Right lobe of liver (tissue), 6 donors: ENCODE data around the gene CSRNP2. TPM values are rescaled to one million over a fixed set of nuclear protein-coding genes. Genes with fewer than 3 reads are reported as not detected.

Source experiments
- ATAC-seq, 4 donors: fragments of 200-7000 bp; cut with Tn5 transposase; one replicate each; pipeline ENCODE4 v1.9.1; 2020; ENCODE audit warnings: mild to moderate bottlenecking in 4 of 4, moderate library complexity in 4 of 4
- DNase-seq, 3 donors: peaks; one replicate each; pipeline ENCODE4 v3.0.0-alpha.2; 2020
- H3K27ac ChIP-seq, 3 donors: fragments of 200-600 bp; one replicate each; pipeline ENCODE4 v1.8.0; 2022
- H3K27me3 ChIP-seq, 2 donors: fragments of 200-600 bp; one replicate each; pipeline ENCODE4 v1.8.0; 2022
- H3K36me3 ChIP-seq, 4 donors: fragments of 200-600 bp; sonication (generic) in 1 of 4; one replicate each; pipeline versions ENCODE4 v1.5.1 to v1.8.0; 2017 to 2022; ENCODE audit warnings: control low read depth in 1 of 4
- H3K4me1 ChIP-seq, 4 donors: fragments of 200-600 bp; sonication (generic) in 1 of 4; one replicate each; pipeline versions ENCODE4 v1.5.1 to v1.8.0; 2017 to 2022; ENCODE audit warnings: control low read depth in 1 of 4
- H3K4me3 ChIP-seq, 3 donors: fragments of 200-600 bp; one replicate each; pipeline ENCODE4 v1.8.0; 2022
- H3K9me3 ChIP-seq, 4 donors: fragments of 200-600 bp; sonication (generic) in 1 of 4; one replicate each; pipeline versions ENCODE4 v1.5.1 to v1.8.0; 2017 to 2022; ENCODE audit warnings: control low read depth in 1 of 4
- CTCF ChIP-seq, 4 donors: fragments of 200-600 bp in 3 of 4; fragments of 450-650 bp in 1 of 4; IDR thresholded peaks; one replicate each; pipeline versions ENCODE4 v1.5.1 to v1.8.0; 2016 to 2022; ENCODE audit warnings: antibody characterized with exemption in 4 of 4, mild to moderate bottlenecking in 2 of 4
- POLR2A ChIP-seq: fragments of 450-650 bp; IDR thresholded peaks from one replicate; pipeline ENCODE4 v1.6.1; 2017; ENCODE audit warnings: antibody characterized with exemption, mild to moderate bottlenecking
- WGBS: methylation state at CpG from one replicate; pipeline ENCODE4 v1.1.6; 2018; ENCODE audit warnings: low coverage, low lambda C conversion rate; ENCODE audit not compliant: insufficient coverage; ENCODE audit errors: missing lambda C conversion rate; 5-methylcytosine and 5-hydroxymethylcytosine counted together
- intact Hi-C, 2 donors: fragments of 100-400 bp; cut with DNase I; formaldehyde crosslinking; loops; one replicate each; pipeline versions ENCODE4 v1.11.2 to v1.14.1; 2022
- total RNA-seq, 6 experiments: library from RNA; depleted of rRNA in 2 of 6; stranded (reverse); fragments of >200 nt in 2 of 6; fragmentation: NEBNext Ultra II Directional in 3 of 6; extraction: Animal tissue kit (Norgen Biotek cat#: 25700) in 3 of 6; gene quantifications; one replicate each; pipeline versions ENCODE4 v1.1.0 to v1.2.4, GENCODE V29; 2016 to 2023
- donor health status: DM: no; HTN: yes; CAD: no.
- donor health status: DM: no; HTN: no; CAD: no.
- donor health status: DM: no; HTN: no; CAD: no.
- donor health status: DM: no; HTN: yes; CAD: no.
- donor health status: DM: no; HTN: yes; CAD: no.

The CSRNP2 gene
- total RNA-seq, 6 experiments from 2014 or later = 5.2 to 9.4 (median 6.7) TPM

GRCh38 chr12:51115533-51115932 is 32.1 kb upstream of the CSRNP2 start:
- DNase-seq = no peak
- intact Hi-C loops = no loop called here
- ATAC-seq = no peak
- TF ChIP-seq CTCF (IDR thresholded peaks at IDR 0.05) (no peak), POLR2A (no peak)
- Histone ChIP-seq H3K4me3 (no peak overlapping the region), H3K9me3 (no peaks in the 10 kb centered on the region), H3K27me3 (no peaks in the 10 kb centered on the region), H3K27ac (no peak overlapping the region), H3K4me1 (no peaks in the 10 kb centered on the region), H3K36me3 (peaks cover 0 to 13% (median 4%) of the 10 kb centered on the region in 4 donors)

- TF ChIP-seq CTCF (IDR thresholded peaks at IDR 0.05) = no peak
- TF ChIP-seq POLR2A = no peak
- H3K36me3 ChIP-seq = peaks cover 0 to 62% (median 22%) of the 10 kb centered on the region in 4 donors
- no peaks in the 10 kb centered on the region for H3K9me3 ChIP-seq
- H3K4me3 ChIP-seq = no peak overlapping the region
- no peak overlapping the region for H3K27ac ChIP-seq
- intact Hi-C loops = no loop called here
- H3K27me3 ChIP-seq = no peaks in the 10 kb centered on the region
- no peaks in the 10 kb centered on the region for H3K4me1 ChIP-seq
- no peak for ATAC-seq
- DNase-seq = no peak
- WGBS = 73% methylated on average over 4 of the region's 4 CpGs
These were observed 24.7 kb upstream of the CSRNP2 start for GRCh38 chr12:51108136-51108535.

GRCh38 chr12:51103977-51104376 is 20.6 kb upstream of the CSRNP2 start:
- DNase-seq = no peak
- intact Hi-C loops = no loop called here

GRCh38 chr12:51098611-51099010 is 15.2 kb upstream of the CSRNP2 start:
- TF ChIP-seq POLR2A (no peak), CTCF (IDR thresholded peaks at IDR 0.05) (no peak)
- 100% methylated on average over 1 of the region's 1 CpG for WGBS
- Histone ChIP-seq H3K9me3 (no peaks in the 10 kb centered on the region), H3K36me3 (peaks cover 0 to 85% (median 21%) of the 10 kb centered on the region in 4 donors), H3K27ac (no peak overlapping the region), H3K4me3 (no peak overlapping the region), H3K27me3 (no peaks in the 10 kb centered on the region), H3K4me1 (no peaks in the 10 kb centered on the region)
- intact Hi-C loops = no loop called here
- DNase-seq = no peak
- ATAC-seq = no peak

More at GRCh38 chr12:51103977-51104376, 20.6 kb upstream of the CSRNP2 start:
- Histone ChIP-seq H3K9me3 (no peaks in the 10 kb centered on the region), H3K4me3 (no peak overlapping the region), H3K36me3 (peaks cover 0 to 88% (median 24%) of the 10 kb centered on the region in 4 donors), H3K27me3 (no peaks in the 10 kb centered on the region), H3K27ac (no peak overlapping the region), H3K4me1 (no peaks in the 10 kb centered on the region)
- no peak for ATAC-seq
- TF ChIP-seq POLR2A (no peak), CTCF (IDR thresholded peaks at IDR 0.05) (no peak)

- H3K4me3 ChIP-seq = no peak overlapping the region
- no peaks in the 10 kb centered on the region for H3K9me3 ChIP-seq
- 97% methylated on average over 10 of the region's 10 CpGs for WGBS
- H3K36me3 ChIP-seq = peaks cover 0 to 19% (median 8%) of the 10 kb centered on the region in 4 donors
- ATAC-seq = no peak
- H3K27ac ChIP-seq = no peak overlapping the region
- TF ChIP-seq CTCF (IDR thresholded peaks at IDR 0.05) = no peak
- TF ChIP-seq POLR2A = no peak
- intact Hi-C loops = no loop called here
- H3K27me3 ChIP-seq = no peaks in the 10 kb centered on the region
- H3K4me1 ChIP-seq = no peaks in the 10 kb centered on the region
- no peak for DNase-seq
These were observed 7.4 kb upstream of the CSRNP2 start for GRCh38 chr12:51090705-51091229.
